HUES64 (cell line): ENCODE measurements around the gene KCTD16.

Experiments used
- H3K27ac ChIP-seq: 2 replicates; pipeline ENCODE4 v1.7.0; 2013; ENCODE audit warnings: low read depth, low read length, inconsistent platforms
- H3K27me3 ChIP-seq: 2 replicates; pipeline ENCODE4 v1.6.1; 2013; ENCODE audit warnings: mild to moderate bottlenecking, low read length; ENCODE audit not compliant: insufficient read depth
- H3K36me3 ChIP-seq: 2 replicates; pipeline ENCODE4 v1.6.1; 2013; ENCODE audit warnings: mild to moderate bottlenecking, low read length; ENCODE audit not compliant: insufficient read depth
- H3K4me1 ChIP-seq: 2 replicates; pipeline ENCODE4 v1.6.1; 2013; ENCODE audit warnings: mild to moderate bottlenecking, low read length, moderate library complexity; ENCODE audit not compliant: insufficient read depth
- H3K4me3 ChIP-seq: 2 replicates; pipeline ENCODE4 v1.5.1; 2013; ENCODE audit warnings: mild to moderate bottlenecking, low read length, moderate library complexity
- H3K9ac ChIP-seq: 2 replicates; pipeline ENCODE4 v1.6.1; 2013; ENCODE audit warnings: mild to moderate bottlenecking, low read depth, low read length
- H3K9me3 ChIP-seq: 2 replicates; pipeline ENCODE4 v1.6.1; 2013; ENCODE audit warnings: low read depth, low read length; ENCODE audit not compliant: insufficient read depth
- WGBS: fragments of 150-250, 120-280 bp; methylation state at CpG from one replicate; pipeline ENCODE4 v1.1.7; 2013; ENCODE audit warnings: missing lambda C conversion rate; 5-methylcytosine and 5-hydroxymethylcytosine counted together

Gene KCTD16

GRCh38 chr5:144315026-144315425 is 144.4 kb downstream of the KCTD16 start:
- Histone ChIP-seq H3K27me3 (no peaks in the 10 kb centered on the region), H3K4me1 (peaks cover 31% of the 10 kb centered on the region), H3K36me3 (no peaks in the 10 kb centered on the region), H3K27ac (no peak overlapping the region), H3K9me3 (no peaks in the 10 kb centered on the region), H3K4me3 (no peak overlapping the region), H3K9ac (no peak overlapping the region)
- 90% methylated on average over 4 of the region's 4 CpGs for WGBS

DNA sequence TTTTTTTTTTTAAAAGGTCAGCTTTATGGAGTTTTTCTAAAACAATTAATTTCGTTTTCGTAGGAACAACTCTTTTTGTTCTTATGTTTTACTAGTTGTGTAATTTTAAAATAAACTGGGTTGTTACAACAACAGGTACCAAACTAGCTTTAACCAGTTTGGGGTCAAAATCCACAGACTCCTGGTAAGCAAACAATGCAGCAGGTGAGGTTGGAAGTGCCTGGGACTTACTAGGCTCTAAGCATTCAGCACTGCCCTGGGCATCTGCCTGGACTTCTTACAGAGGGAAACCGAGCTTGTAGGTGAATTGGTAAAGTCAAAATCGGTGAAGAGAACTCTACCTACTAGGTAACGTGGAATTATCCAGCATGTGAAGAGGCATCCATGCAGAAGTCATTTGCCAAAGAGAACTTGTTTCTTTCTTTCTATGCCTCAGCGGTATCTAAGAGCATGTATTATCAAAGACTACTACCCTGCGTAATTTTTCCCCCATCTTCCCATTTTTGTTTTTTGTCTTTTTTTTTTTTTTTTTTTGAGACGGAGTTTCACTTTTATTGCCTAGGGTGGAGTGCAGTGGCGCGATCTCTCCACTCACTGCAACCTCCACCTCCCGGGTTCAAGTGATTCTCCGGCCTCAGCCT is 145.4 kb downstream of the KCTD16 start:
- no peaks in the 10 kb centered on the region for H3K9me3 ChIP-seq
- peaks cover 32% of the 10 kb centered on the region for H3K4me1 ChIP-seq
- H3K27ac ChIP-seq: no peak overlapping the region
- H3K4me3 ChIP-seq: no peak overlapping the region
- no peaks in the 10 kb centered on the region for H3K27me3 ChIP-seq
- WGBS: 90% methylated on average over 11 of the region's 12 CpGs
- H3K36me3 ChIP-seq: no peaks in the 10 kb centered on the region
- H3K9ac ChIP-seq: no peak overlapping the region

- Histone ChIP-seq H3K36me3 (no peaks in the 10 kb centered on the region), H3K4me1 (peaks cover 32% of the 10 kb centered on the region), H3K9me3 (no peaks in the 10 kb centered on the region), H3K27me3 (no peaks in the 10 kb centered on the region), H3K9ac (no peak overlapping the region), H3K4me3 (no peak overlapping the region), H3K27ac (peak overlapping the region; percentile 69; the same call in 1 of the 2 replicates)
- WGBS: 0% methylated on average over 1 of the region's 3 CpGs
These were observed 147.3 kb downstream of the KCTD16 start for GRCh38 chr5:144318011-144318410.

- no peaks in the 10 kb centered on the region for H3K9me3 ChIP-seq
- H3K4me1 ChIP-seq: peaks cover 32% of the 10 kb centered on the region
- peak overlapping the region; percentile 47; the same call in 1 of the 2 replicates for H3K27ac ChIP-seq
- 15% methylated on average over 4 of the region's 4 CpGs for WGBS
- H3K36me3 ChIP-seq: no peaks in the 10 kb centered on the region
- no peak overlapping the region for H3K4me3 ChIP-seq
- H3K9ac ChIP-seq: no peak overlapping the region
- no peaks in the 10 kb centered on the region for H3K27me3 ChIP-seq
These were observed 147.8 kb downstream of the KCTD16 start for GRCh38 chr5:144318460-144318859.

DNA sequence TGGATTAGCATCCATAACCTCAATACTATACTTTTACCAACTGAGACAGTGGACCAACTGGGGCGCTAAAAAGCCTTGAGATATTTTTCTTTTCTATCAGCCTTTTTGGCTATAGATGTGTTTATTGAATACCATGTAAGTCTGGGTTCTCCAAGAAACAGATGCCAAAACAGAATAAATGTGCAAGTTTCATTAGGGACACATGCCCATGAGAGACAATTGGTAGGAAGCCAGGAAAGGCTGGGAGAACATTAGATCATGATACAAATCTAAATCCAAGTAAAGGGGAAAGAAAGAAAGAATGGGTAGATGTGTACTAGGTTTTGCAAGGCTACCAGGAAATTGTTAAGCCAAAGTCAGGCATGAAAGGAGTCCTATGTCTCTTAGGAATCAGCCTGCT is 152.5 kb downstream of the KCTD16 start:
- WGBS: 100% methylated on average over 1 of the region's 1 CpG
- Histone ChIP-seq H3K4me3 (no peak overlapping the region), H3K36me3 (no peaks in the 10 kb centered on the region), H3K9ac (no peak overlapping the region), H3K4me1 (peaks cover 20% of the 10 kb centered on the region), H3K27me3 (no peaks in the 10 kb centered on the region), H3K9me3 (no peaks in the 10 kb centered on the region), H3K27ac (no peak overlapping the region)

- no peak overlapping the region for H3K27ac ChIP-seq
- H3K9ac ChIP-seq: no peak overlapping the region
- no peaks in the 10 kb centered on the region for H3K36me3 ChIP-seq
- H3K9me3 ChIP-seq: no peaks in the 10 kb centered on the region
- no peaks in the 10 kb centered on the region for H3K4me1 ChIP-seq
- no peak overlapping the region for H3K4me3 ChIP-seq
- 92% methylated on average over 3 of the region's 3 CpGs for WGBS
- no peaks in the 10 kb centered on the region for H3K27me3 ChIP-seq
These were observed 154.9 kb downstream of the KCTD16 start for GRCh38 chr5:144325532-144325931.

DNA sequence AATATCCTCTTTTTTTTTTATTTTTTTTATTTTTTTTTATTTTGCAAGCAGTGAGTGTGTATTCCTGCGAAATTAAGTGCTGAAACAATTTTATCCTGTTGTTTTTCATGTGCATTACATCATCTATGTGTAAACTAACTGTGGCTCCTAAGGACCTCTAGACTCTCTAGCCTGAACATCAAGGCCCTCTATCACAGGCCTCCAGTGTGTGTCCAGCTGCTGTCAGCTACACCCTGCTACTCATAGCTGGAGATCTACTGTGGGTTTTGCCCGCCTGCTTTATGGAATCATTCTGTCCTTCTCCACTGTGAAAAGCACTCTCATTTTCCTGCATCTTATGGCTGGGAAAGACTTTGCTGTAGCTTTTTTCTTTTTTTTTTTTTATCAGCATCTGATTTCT is 157.8 kb downstream of the KCTD16 start:
- H3K36me3 ChIP-seq: no peaks in the 10 kb centered on the region
- H3K9me3 ChIP-seq: no peaks in the 10 kb centered on the region
- no peak overlapping the region for H3K27ac ChIP-seq
- H3K27me3 ChIP-seq: no peaks in the 10 kb centered on the region
- no peak overlapping the region for H3K4me3 ChIP-seq
- H3K4me1 ChIP-seq: no peaks in the 10 kb centered on the region
- no peak overlapping the region for H3K9ac ChIP-seq
- WGBS: 86% methylated on average over 1 of the region's 2 CpGs

DNA sequence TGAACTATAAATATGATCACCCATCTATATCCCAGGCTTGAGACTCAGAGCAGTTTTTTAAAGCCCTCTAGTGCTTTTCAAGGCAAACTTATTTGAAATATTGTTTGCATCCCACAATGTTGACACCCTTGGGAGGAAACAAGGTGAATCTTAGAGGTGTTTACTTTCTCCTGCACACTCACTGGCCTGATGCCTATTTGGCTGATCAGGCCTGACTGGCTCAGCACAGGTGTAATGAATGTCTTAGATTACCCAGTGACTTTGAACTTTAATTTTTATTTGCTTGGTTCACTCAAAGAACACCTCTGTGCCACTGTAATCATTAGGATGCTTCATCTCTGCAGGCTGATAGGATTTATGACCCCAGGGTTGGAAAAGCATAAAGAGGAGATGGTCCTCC is 158.3 kb downstream of the KCTD16 start:
- Histone ChIP-seq H3K27me3 (no peaks in the 10 kb centered on the region), H3K4me3 (no peak overlapping the region), H3K4me1 (no peaks in the 10 kb centered on the region), H3K9me3 (no peaks in the 10 kb centered on the region), H3K36me3 (no peaks in the 10 kb centered on the region), H3K27ac (no peak overlapping the region), H3K9ac (no peak overlapping the region)

DNA sequence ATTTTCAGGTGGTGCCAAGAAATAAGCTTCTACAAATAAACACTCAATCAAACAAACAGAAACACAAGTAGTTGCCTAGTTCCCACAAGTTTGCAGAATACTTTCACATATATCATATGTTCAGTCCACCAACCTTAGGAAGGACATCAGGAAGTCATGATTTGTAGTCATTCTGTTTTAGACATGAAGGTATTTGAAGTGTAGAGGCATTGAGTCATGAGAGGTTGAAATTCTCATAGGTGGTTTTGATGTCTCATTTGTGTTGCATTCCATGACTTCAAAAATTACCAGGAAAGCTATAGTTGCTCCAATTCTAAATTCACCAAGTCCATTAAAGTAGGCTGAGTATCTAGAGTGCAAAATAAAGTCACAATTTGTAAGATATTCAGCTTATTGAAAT is 159.0 kb downstream of the KCTD16 start:
- no peaks in the 10 kb centered on the region for H3K27me3 ChIP-seq
- H3K4me1 ChIP-seq: no peaks in the 10 kb centered on the region
- no peaks in the 10 kb centered on the region for H3K36me3 ChIP-seq
- H3K4me3 ChIP-seq: no peak overlapping the region
- H3K27ac ChIP-seq: no peak overlapping the region
- no peak overlapping the region for H3K9ac ChIP-seq
- H3K9me3 ChIP-seq: no peaks in the 10 kb centered on the region

DNA sequence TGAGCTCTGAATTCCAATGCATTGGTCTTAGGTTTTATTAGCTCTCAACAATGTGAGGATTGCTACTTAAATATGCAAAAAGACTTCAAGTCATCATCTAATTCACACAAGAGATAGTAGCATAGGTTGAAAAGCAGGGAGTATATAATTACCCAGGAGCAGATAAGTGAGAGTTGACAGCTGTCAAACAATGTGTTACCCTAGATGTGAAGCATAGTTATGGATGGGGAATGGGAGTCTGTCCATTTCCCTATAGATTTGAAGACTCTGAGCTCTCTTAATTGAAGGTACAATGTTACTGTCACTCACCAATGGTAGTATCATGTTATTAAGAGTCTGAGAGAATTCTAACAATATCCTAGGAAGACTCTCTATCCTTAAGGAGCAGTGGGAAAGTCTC is 160.7 kb downstream of the KCTD16 start:
- H3K4me1 ChIP-seq: no peaks in the 10 kb centered on the region
- no peak overlapping the region for H3K9ac ChIP-seq
- H3K36me3 ChIP-seq: no peaks in the 10 kb centered on the region
- H3K27me3 ChIP-seq: no peaks in the 10 kb centered on the region
- H3K4me3 ChIP-seq: no peak overlapping the region
- no peak overlapping the region for H3K27ac ChIP-seq
- no peaks in the 10 kb centered on the region for H3K9me3 ChIP-seq

- Histone ChIP-seq H3K4me3 (no peak overlapping the region), H3K9me3 (no peaks in the 10 kb centered on the region), H3K27ac (no peak overlapping the region), H3K36me3 (no peaks in the 10 kb centered on the region), H3K4me1 (no peaks in the 10 kb centered on the region), H3K9ac (no peak overlapping the region), H3K27me3 (no peaks in the 10 kb centered on the region)
- WGBS: 92% methylated on average over 1 of the region's 1 CpG
These were observed 161.6 kb downstream of the KCTD16 start for GRCh38 chr5:144332265-144332664.

- Histone ChIP-seq H3K36me3 (no peaks in the 10 kb centered on the region), H3K27ac (no peak overlapping the region), H3K27me3 (no peaks in the 10 kb centered on the region), H3K9me3 (no peaks in the 10 kb centered on the region), H3K4me3 (no peak overlapping the region), H3K9ac (no peak overlapping the region), H3K4me1 (no peaks in the 10 kb centered on the region)
- WGBS: 95% methylated on average over 1 of the region's 1 CpG
These were observed 162.8 kb downstream of the KCTD16 start for GRCh38 chr5:144333336-144333920.
